Testis (tissue), 3 donors: Measurements from ENCODE around the gene MANSC1. TPM values are rescaled to one million over a fixed set of nuclear protein-coding genes. Genes with fewer than 3 reads are reported as not detected.

Experiments
- DNase-seq: peaks from one replicate; pipeline ENCODE4 v3.0.0-alpha.2; 2019
- H3K27ac ChIP-seq, 2 donors: fragments of 200-600 bp; sonication (generic); one replicate each; pipeline ENCODE4 v1.5.1; 2019
- H3K27me3 ChIP-seq: fragments of 200-600 bp; sonication (generic); one replicate; pipeline ENCODE4 v1.5.1; 2019
- H3K36me3 ChIP-seq: fragments of 200-600 bp; sonication (generic); one replicate; pipeline ENCODE4 v1.5.1; 2017; ENCODE audit warnings: low read depth; ENCODE audit errors: missing control alignments
- H3K4me1 ChIP-seq: fragments of 200-600 bp; sonication (generic); one replicate; pipeline ENCODE4 v1.5.1; 2019
- H3K4me3 ChIP-seq, 2 donors: fragments of 200-600 bp; sonication (generic); one replicate each; pipeline ENCODE4 v1.5.1; 2017 to 2019
- H3K9me3 ChIP-seq: fragments of 200-600 bp; sonication (generic); one replicate; pipeline ENCODE4 v1.5.1; 2017
- POLR2A ChIP-seq: fragments of 450-650 bp; IDR thresholded peaks from one replicate; pipeline ENCODE4 v1.6.1; 2017; ENCODE audit warnings: antibody characterized with exemption, mild to moderate bottlenecking, moderate library complexity
- whole genome bisulfite sequencing, 2 donors: methylation state at CpG; one replicate each; pipeline ENCODE4 v1.1.5; 2018; 5-methylcytosine and 5-hydroxymethylcytosine counted together
- intact Hi-C: fragments of 100-400 bp; cut with DNase I; formaldehyde crosslinking; loops from one replicate; pipeline ENCODE4 v1.15.1; 2023; ENCODE audit warnings: low total_unique reads
- polyA plus RNA-seq: library from polyadenylated mRNA; stranded (reverse); fragments of 350-450 nt; fragmentation: Illumina TruSeq; extraction: RNeasy Lipid Tissue Mini Kit (QIAGEN cat#74804); gene quantifications from one replicate; pipeline ENCODE4 v1.2.3, GENCODE V29; 2014; ENCODE audit warnings: low read depth, low replicate concordance; ENCODE audit not compliant: insufficient read depth
- total RNA-seq, 2 donors: library from RNA; depleted of rRNA; stranded (reverse); fragments of >200 nt; gene quantifications; one replicate each; pipeline ENCODE4 v1.2.3, GENCODE V29; 2016
- TF ChIP-seq, protein P1 (sequence below), 3 experiments: fragments of 450-650 bp in 2 of 3; fragments of 200-600 bp in 1 of 3; sonication (generic) in 1 of 3; IDR thresholded peaks; one replicate each; pipeline ENCODE4 v1.5.1; 2016 to 2019; ENCODE audit warnings: antibody characterized with exemption in 3 of 3, mild to moderate bottlenecking in 2 of 3, moderate library complexity in 1 of 3

MANSC1 gene
- total and polyA plus RNA-seq, 3 donors from 2014 or later, result 24.0 to 30.3 (median 24.7) TPM

DNA sequence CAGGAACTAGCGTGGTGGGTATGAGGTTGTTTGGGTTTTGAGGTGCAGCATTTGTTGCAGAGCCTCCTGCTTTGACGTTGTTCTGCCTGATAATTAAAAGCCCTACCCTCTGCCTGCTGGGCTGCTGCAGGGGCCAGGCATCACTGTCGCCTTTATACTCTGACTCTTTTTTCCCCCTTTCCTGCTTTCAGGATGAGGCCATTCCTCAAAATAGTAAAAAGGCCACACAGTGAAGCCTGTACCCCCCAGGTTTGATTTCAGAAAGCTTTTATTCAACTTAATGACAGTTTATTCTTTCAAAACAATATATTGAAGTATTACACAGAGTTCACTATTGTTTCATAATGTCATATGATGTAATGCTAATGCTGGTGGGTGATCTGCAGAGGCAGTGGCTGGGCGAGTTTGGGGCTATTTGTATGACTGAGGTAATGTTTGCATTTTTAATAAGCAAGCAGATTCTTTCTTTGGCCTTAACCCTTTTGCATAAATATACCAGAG lies 15.9 kb upstream of the MANSC1 start:
- H3K27me3 ChIP-seq, result no peaks in the 10 kb centered on the region
- no peaks in the 10 kb centered on the region for H3K4me1 ChIP-seq
- WGBS, 2 donors, result 59 to 72% methylated on average over 4 of the region's 4 CpGs
- H3K9me3 ChIP-seq, result no peaks in the 10 kb centered on the region
- no peaks in the 10 kb centered on the region for H3K36me3 ChIP-seq
- intact Hi-C loops, result no loop called here
- H3K27ac ChIP-seq, result no peak overlapping the region
- TF ChIP-seq POLR2A, result no peak
- TF ChIP-seq, protein P1, sequence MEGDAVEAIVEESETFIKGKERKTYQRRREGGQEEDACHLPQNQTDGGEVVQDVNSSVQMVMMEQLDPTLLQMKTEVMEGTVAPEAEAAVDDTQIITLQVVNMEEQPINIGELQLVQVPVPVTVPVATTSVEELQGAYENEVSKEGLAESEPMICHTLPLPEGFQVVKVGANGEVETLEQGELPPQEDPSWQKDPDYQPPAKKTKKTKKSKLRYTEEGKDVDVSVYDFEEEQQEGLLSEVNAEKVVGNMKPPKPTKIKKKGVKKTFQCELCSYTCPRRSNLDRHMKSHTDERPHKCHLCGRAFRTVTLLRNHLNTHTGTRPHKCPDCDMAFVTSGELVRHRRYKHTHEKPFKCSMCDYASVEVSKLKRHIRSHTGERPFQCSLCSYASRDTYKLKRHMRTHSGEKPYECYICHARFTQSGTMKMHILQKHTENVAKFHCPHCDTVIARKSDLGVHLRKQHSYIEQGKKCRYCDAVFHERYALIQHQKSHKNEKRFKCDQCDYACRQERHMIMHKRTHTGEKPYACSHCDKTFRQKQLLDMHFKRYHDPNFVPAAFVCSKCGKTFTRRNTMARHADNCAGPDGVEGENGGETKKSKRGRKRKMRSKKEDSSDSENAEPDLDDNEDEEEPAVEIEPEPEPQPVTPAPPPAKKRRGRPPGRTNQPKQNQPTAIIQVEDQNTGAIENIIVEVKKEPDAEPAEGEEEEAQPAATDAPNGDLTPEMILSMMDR (IDR thresholded peaks at IDR 0.05), result no peak
- no peak overlapping the region for H3K4me3 ChIP-seq
- DNase-seq, result no peak

DNA sequence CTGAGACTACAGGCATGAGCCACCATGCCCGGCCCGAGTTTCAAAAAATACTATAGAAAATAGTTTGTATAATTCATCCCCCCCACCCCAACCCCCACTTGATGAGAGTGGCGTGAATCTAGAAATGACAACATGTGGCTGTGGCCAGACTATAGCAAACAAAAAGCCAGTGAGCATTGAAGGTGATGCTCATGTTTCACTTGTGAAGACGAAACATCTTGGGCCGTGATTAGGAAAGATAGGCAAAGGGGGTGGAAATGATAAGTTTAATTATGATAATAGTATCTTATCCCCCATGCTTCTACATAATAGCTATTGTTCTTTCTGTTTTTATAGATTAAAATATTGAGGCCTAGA lies 15.4 kb upstream of the MANSC1 start:
- Histone ChIP-seq H3K4me1 (no peaks in the 10 kb centered on the region), H3K9me3 (no peaks in the 10 kb centered on the region), H3K27me3 (no peaks in the 10 kb centered on the region), H3K36me3 (no peaks in the 10 kb centered on the region), H3K4me3 (no peak overlapping the region), H3K27ac (no peak overlapping the region)
- WGBS, 2 donors, result 76 to 89% methylated on average over 5 of the region's 5 CpGs
- intact Hi-C loops, result no loop called here
- DNase-seq, result no peak
- TF ChIP-seq, protein P1 (IDR thresholded peaks at IDR 0.05), result no peak
- no peak for TF ChIP-seq POLR2A

DNA sequence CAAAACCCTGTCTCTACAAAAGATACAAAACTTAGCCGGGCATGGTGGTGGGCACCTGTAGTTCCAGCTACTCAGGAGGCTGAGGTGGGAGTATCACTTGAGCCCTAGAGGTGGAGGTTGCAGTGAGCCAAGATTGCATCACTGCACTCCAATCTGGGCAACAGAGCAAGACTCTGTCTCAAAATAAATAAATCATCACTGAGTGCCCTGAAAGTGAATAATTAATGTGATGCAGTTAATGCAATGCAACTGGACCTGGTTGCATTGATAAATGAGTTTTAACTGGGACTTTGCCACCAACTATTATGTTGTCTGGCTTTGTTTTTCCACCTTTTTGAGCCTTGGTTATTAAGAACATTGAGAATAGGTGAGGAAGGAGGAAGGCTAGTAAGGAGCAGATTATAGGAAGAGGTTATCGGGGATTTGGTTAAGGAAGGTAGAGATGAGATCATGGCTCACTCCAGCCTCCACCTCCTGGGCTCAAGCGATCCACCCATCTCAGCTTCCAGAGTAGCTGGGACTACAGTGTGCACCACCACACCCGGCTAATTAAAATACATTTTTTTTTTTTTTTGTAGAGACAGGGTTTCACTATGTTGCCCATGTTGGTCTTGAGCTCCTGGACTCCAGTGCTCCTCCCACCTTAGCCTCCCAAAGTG lies 14.9 kb upstream of the MANSC1 start:
- intact Hi-C loops, result no loop called here
- H3K36me3 ChIP-seq, result no peaks in the 10 kb centered on the region
- H3K4me3 ChIP-seq, result no peak overlapping the region
- H3K27me3 ChIP-seq, result no peaks in the 10 kb centered on the region
- no peaks in the 10 kb centered on the region for H3K9me3 ChIP-seq
- no peak for TF ChIP-seq POLR2A
- TF ChIP-seq, protein P1 (IDR thresholded peaks at IDR 0.05), result no peak
- no peak for DNase-seq
- H3K4me1 ChIP-seq, result no peaks in the 10 kb centered on the region
- 92% methylated on average over 4 of the region's 4 CpGs for WGBS, 2 donors
- H3K27ac ChIP-seq, result no peak overlapping the region

DNA sequence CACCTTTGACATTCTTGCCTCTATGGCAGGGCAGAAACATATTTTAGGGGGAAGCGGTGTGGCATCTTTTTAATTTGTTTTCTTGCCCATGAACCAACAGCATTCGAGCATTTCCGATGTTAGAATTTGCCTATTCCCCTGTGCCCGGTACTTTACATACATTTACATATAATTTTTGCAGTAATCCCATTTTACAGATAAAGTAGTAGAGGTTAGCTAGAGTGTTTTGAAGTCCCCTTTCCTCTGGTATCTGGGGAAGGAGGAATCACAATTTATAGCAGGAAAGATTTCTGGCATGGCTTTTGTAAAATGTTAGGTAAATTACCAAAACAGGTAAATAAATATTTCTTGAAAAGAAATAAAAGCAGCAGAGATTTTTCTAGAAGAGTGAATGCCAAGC lies 8.5 kb upstream of the MANSC1 start:
- no peak for TF ChIP-seq POLR2A
- TF ChIP-seq, protein P1 (IDR thresholded peaks at IDR 0.05), result no peak
- no peak for DNase-seq
- peak overlapping the region in 1 of 2 donors; percentile 95 for H3K27ac ChIP-seq
- H3K9me3 ChIP-seq, result no peaks in the 10 kb centered on the region
- peaks cover 13% of the 10 kb centered on the region for H3K4me1 ChIP-seq
- H3K4me3 ChIP-seq, result no peak overlapping the region
- H3K27me3 ChIP-seq, result no peaks in the 10 kb centered on the region
- H3K36me3 ChIP-seq, result no peaks in the 10 kb centered on the region
- 65 to 85% methylated on average over 4 of the region's 4 CpGs for WGBS, 2 donors
- intact Hi-C loops, result no loop called here
